Panc1 (cell line): ENCODE data around the gene BRIX1. TPM values are rescaled to one million over a fixed set of nuclear protein-coding genes. Genes with fewer than 3 reads are reported as not detected.

Experiments used
- total RNA-seq: library from RNA; stranded (reverse); gene quantifications from one replicate; pipeline ENCODE4 v1.2.1, GENCODE V29; 2021; ENCODE audit not compliant: unreplicated experiment

BRIX1 gene
- total RNA-seq, 1 experiment from 2014 or later = 46.6 TPM

Other genes starting within 250 kb of the BRIX1 start
- not detected for gene TTC23L, start 76.5 kb upstream of the BRIX1 start, total RNA-seq
- 31.8 TPM for gene RAD1, start 207 bp upstream of the BRIX1 start, total RNA-seq
- 54.5 TPM for gene DNAJC21, start 13.8 kb downstream of the BRIX1 start, total RNA-seq
- gene AGXT2, start 132.2 kb downstream of the BRIX1 start, total RNA-seq = not detected